Peyer's patch (tissue), 4 donors: ENCODE results near the gene REX1BD. TPM values are rescaled to one million over a fixed set of nuclear protein-coding genes. Genes with fewer than 3 reads are reported as not detected.

Experiments used
- DNase-seq, 3 donors: peaks; one replicate each; pipeline ENCODE4 v3.0.0-alpha.2; 2017 to 2019
- H3K27ac ChIP-seq, 4 donors: fragments of 200-600 bp; sonication (generic); one replicate each; pipeline ENCODE4 v1.5.1; 2016 to 2019
- H3K27me3 ChIP-seq, 2 donors: fragments of 200-600 bp; sonication (generic); one replicate each; pipeline ENCODE4 v1.5.1; 2019
- H3K36me3 ChIP-seq, 3 donors: fragments of 200-600 bp; sonication (generic); one replicate each; pipeline ENCODE4 v1.5.1; 2016 to 2019
- H3K4me1 ChIP-seq, 4 donors: fragments of 200-600 bp; sonication (generic); one replicate each; pipeline ENCODE4 v1.5.1; 2016 to 2019
- H3K4me3 ChIP-seq, 4 donors: fragments of 200-600 bp; sonication (generic); 1 replicate in 3 of 4; 2 replicates in 1 of 4; pipeline ENCODE4 v1.5.1; 2016 to 2019; ENCODE audit warnings: mild to moderate bottlenecking in 1 of 4
- H3K9me3 ChIP-seq, 4 donors: fragments of 200-600 bp; sonication (generic); one replicate each; pipeline ENCODE4 v1.5.1; 2016 to 2019; ENCODE audit warnings: mild to moderate bottlenecking in 1 of 4
- POLR2A ChIP-seq, 2 donors: fragments of 450-650 bp; IDR thresholded peaks; one replicate each; pipeline ENCODE4 v1.5.1; 2017; ENCODE audit warnings: antibody characterized with exemption in 2 of 2, mild to moderate bottlenecking in 2 of 2, moderate library complexity in 2 of 2
- total RNA-seq, 4 donors: library from RNA; depleted of rRNA; stranded (reverse); fragments of >200 nt; gene quantifications; one replicate each; pipeline ENCODE4 v1.1.0, GENCODE V29; 2016
- TF ChIP-seq, protein P1 (sequence below), 6 experiments: fragments of 450-650 bp in 4 of 6; fragments of 200-600 bp in 2 of 6; sonication (generic) in 1 of 6; IDR thresholded peaks; one replicate each; pipeline ENCODE4 v1.5.1; 2017 to 2019; ENCODE audit warnings: antibody characterized with exemption in 6 of 6, mild to moderate bottlenecking in 3 of 6, moderate library complexity in 1 of 6

REX1BD gene
- total RNA-seq, 4 donors from 2014 or later = 68.1 to 76.3 (median 72.2) TPM

GRCh38 chr19:18620311-18620710 is 31.7 kb downstream of the REX1BD start:
- H3K27me3 ChIP-seq = no peaks in the 10 kb centered on the region
- no peaks in the 10 kb centered on the region for H3K4me1 ChIP-seq
- no peak overlapping the region for H3K4me3 ChIP-seq
- DNase-seq = no peak
- TF ChIP-seq POLR2A (IDR thresholded peaks at IDR 0.05) = no peak
- TF ChIP-seq, protein P1, sequence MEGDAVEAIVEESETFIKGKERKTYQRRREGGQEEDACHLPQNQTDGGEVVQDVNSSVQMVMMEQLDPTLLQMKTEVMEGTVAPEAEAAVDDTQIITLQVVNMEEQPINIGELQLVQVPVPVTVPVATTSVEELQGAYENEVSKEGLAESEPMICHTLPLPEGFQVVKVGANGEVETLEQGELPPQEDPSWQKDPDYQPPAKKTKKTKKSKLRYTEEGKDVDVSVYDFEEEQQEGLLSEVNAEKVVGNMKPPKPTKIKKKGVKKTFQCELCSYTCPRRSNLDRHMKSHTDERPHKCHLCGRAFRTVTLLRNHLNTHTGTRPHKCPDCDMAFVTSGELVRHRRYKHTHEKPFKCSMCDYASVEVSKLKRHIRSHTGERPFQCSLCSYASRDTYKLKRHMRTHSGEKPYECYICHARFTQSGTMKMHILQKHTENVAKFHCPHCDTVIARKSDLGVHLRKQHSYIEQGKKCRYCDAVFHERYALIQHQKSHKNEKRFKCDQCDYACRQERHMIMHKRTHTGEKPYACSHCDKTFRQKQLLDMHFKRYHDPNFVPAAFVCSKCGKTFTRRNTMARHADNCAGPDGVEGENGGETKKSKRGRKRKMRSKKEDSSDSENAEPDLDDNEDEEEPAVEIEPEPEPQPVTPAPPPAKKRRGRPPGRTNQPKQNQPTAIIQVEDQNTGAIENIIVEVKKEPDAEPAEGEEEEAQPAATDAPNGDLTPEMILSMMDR (IDR thresholded peaks at IDR 0.05) = no peak
- no peaks in the 10 kb centered on the region for H3K9me3 ChIP-seq
- H3K27ac ChIP-seq = no peak overlapping the region
- no peaks in the 10 kb centered on the region for H3K36me3 ChIP-seq

DNA sequence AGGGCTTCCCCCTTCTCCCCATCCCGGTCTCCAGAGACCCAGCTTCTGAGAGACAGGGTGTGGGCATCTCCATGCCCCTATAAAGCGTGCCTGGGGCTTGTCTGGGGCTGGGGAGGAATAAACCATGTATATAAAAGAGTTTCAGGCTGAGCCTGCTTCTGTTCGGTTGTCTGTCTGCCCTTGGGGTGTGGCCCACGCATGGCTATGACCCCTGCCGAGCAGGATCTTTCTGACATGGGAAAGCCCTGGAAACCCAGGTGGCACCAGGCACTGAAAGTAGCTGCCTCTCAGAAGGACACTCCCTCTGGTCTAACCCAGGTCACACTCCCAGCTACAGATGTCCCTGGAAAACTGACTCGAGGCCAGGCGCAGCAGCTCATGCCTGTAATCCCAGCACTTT is 32.3 kb downstream of the REX1BD start:
- no peak for DNase-seq
- Histone ChIP-seq H3K9me3 (no peaks in the 10 kb centered on the region), H3K4me1 (no peaks in the 10 kb centered on the region), H3K27ac (no peak overlapping the region), H3K27me3 (no peaks in the 10 kb centered on the region), H3K36me3 (no peaks in the 10 kb centered on the region), H3K4me3 (no peak overlapping the region)
- TF ChIP-seq, protein P1 (IDR thresholded peaks at IDR 0.05) = no peak
- no peak for TF ChIP-seq POLR2A (IDR thresholded peaks at IDR 0.05)

DNA sequence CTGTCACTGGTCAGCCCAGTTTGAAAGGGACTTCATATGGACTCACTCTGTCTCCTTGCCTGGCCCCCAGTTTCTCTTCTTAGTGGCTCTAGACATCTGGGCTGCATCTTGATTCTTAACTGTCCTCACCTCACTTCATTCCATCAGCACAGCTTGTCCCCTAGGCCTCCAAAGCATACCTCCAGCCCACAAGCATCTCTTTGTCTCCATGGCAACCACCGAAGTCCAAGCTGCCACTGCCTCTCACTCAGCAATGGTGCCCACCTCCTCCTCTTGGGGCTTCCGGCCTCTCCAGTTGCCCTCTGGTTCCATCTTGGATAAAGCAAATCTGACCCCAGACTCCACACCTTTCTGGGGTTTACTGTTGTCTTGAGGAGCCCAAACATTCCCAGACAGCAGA is 38.3 kb downstream of the REX1BD start:
- TF ChIP-seq, protein P1 (IDR thresholded peaks at IDR 0.05) = no peak
- TF ChIP-seq POLR2A (IDR thresholded peaks at IDR 0.05) = no peak
- Histone ChIP-seq H3K36me3 (no peaks in the 10 kb centered on the region), H3K27me3 (no peaks in the 10 kb centered on the region), H3K4me1 (no peaks in the 10 kb centered on the region), H3K27ac (no peak overlapping the region), H3K9me3 (no peaks in the 10 kb centered on the region), H3K4me3 (no peak overlapping the region)
- no peak for DNase-seq

- DNase-seq = peak in 2 of 3 donors; percentile 41 to 57
- Histone ChIP-seq H3K27ac (peak overlapping the region in 3 of 4 donors; percentile 19 to 65 (median 23)), H3K36me3 (no peaks in the 10 kb centered on the region), H3K27me3 (no peaks in the 10 kb centered on the region), H3K4me1 (no peaks in the 10 kb centered on the region), H3K9me3 (no peaks in the 10 kb centered on the region), H3K4me3 (no peak overlapping the region)
- TF ChIP-seq, protein P1 (IDR thresholded peaks at IDR 0.05) = no peak
- no peak for TF ChIP-seq POLR2A (IDR thresholded peaks at IDR 0.05)
Observed at GRCh38 chr19:18629166-18630088, 40.8 kb downstream of the REX1BD start.

- peaks cover 0 to 26% (median 9%) of the 10 kb centered on the region in 4 donors for H3K4me1 ChIP-seq
- H3K36me3 ChIP-seq = no peaks in the 10 kb centered on the region
- H3K27me3 ChIP-seq = no peaks in the 10 kb centered on the region
- H3K4me3 ChIP-seq = no peak overlapping the region
- DNase-seq = no peak
- no peaks in the 10 kb centered on the region for H3K9me3 ChIP-seq
- no peak overlapping the region for H3K27ac ChIP-seq
- TF ChIP-seq, protein P1 (IDR thresholded peaks at IDR 0.05) = no peak
- no peak for TF ChIP-seq POLR2A (IDR thresholded peaks at IDR 0.05)
Observed at GRCh38 chr19:18633321-18633720, 44.7 kb downstream of the REX1BD start.
